Heart left ventricle (tissue), 16 donors: ENCODE measurements around the gene FUT3. TPM values are rescaled to one million over a fixed set of nuclear protein-coding genes. Genes with fewer than 3 reads are reported as not detected.

Experiments used
- ATAC-seq, 4 donors: fragments of 200-7000 bp; cut with Tn5 transposase; one replicate each; pipeline ENCODE4 v1.9.1; 2020 to 2022; ENCODE audit warnings: moderate library complexity in 4 of 4, mild to moderate bottlenecking in 3 of 4, moderate number of reproducible peaks in 1 of 4
- DNase-seq, 5 donors: peaks; one replicate each; pipeline ENCODE4 v3.0.0-alpha.2; 2020
- H3K27ac ChIP-seq, 12 donors: fragments of 200-600 bp; sonication (generic) in 4 of 12; one replicate each; pipeline versions ENCODE4 v1.5.0 to v1.8.0; 2016 to 2022; ENCODE audit warnings: mild to moderate bottlenecking in 2 of 12
- H3K27me3 ChIP-seq, 9 donors: fragments of 200-600 bp; sonication (generic) in 2 of 9; one replicate each; pipeline versions ENCODE4 v1.5.1 to v1.8.0; 2016 to 2022; ENCODE audit warnings: mild to moderate bottlenecking in 3 of 9
- H3K36me3 ChIP-seq, 9 donors: fragments of 200-600 bp; sonication (generic) in 2 of 9; one replicate each; pipeline versions ENCODE4 v1.5.0 to v1.8.0; 2018 to 2022; ENCODE audit warnings: mild to moderate bottlenecking in 2 of 9
- H3K4me1 ChIP-seq, 12 donors: fragments of 200-600 bp; sonication (generic) in 4 of 12; one replicate each; pipeline versions ENCODE4 v1.5.0 to v1.8.0; 2016 to 2022; ENCODE audit warnings: mild to moderate bottlenecking in 3 of 12
- H3K4me3 ChIP-seq, 12 donors: fragments of 200-600 bp; sonication (generic) in 4 of 12; one replicate each; pipeline versions ENCODE4 v1.5.0 to v1.8.0; 2017 to 2022; ENCODE audit warnings: mild to moderate bottlenecking in 9 of 12, moderate library complexity in 4 of 12
- H3K9me3 ChIP-seq, 12 donors: fragments of 200-600 bp; sonication (generic) in 4 of 12; one replicate each; pipeline versions ENCODE4 v1.5.0 to v1.8.0; 2016 to 2022; ENCODE audit warnings: mild to moderate bottlenecking in 1 of 12
- POLR2A ChIP-seq, 2 donors: fragments of 450-650 bp; IDR thresholded peaks; one replicate each; pipeline ENCODE4 v1.6.1; 2017; ENCODE audit warnings: antibody characterized with exemption in 2 of 2, mild to moderate bottlenecking in 2 of 2, moderate library complexity in 2 of 2
- WGBS, 4 donors: extraction: QIAGEN DNeasy Blood & Tissue Kit in 2 of 4; methylation state at CpG; one replicate each; pipeline versions ENCODE4 v1.1.5 to v1.1.7; 2013 to 2018; 5-methylcytosine and 5-hydroxymethylcytosine counted together
- intact Hi-C, 10 donors: fragments of 100-400 bp; cut with DNase I; formaldehyde crosslinking; loops; one replicate each; pipeline versions ENCODE4 v1.11.1 to v1.14.2; 2022
- polyA plus RNA-seq, 2 donors: library from polyadenylated mRNA; stranded (reverse); fragments of 200-250 nt; gene quantifications; one replicate each; pipeline ENCODE4 v1.2.3, GENCODE V29; 2013
- total RNA-seq, 9 donors: library from RNA; depleted of rRNA in 2 of 9; stranded (reverse); fragments of >200 nt in 2 of 9; fragmentation: NEBNext Ultra II Directional in 3 of 9; extraction: Animal tissue kit (Norgen Biotek cat#: 25700) in 3 of 9; gene quantifications; one replicate each; pipeline versions ENCODE4 v1.1.0 to v1.2.4, GENCODE V29; 2016 to 2023
- TF ChIP-seq, protein P1 (sequence below), 12 donors: fragments of 200-600 bp; sonication (generic) in 4 of 12; IDR thresholded peaks; one replicate each; pipeline versions ENCODE4 v1.5.0 to v1.8.0; 2018 to 2022; ENCODE audit warnings: antibody characterized with exemption in 12 of 12, mild to moderate bottlenecking in 5 of 12
- donor health status: ischemic (EF 13 %, LVEDD 7.1; RV severe dilation, severe dysfunction).
- donor health status: healthy with polysubstance abuse.
- donor health status: DM: no; HTN: yes; CAD: no.
- donor health status: DM: no; HTN: no; CAD: no.
- donor health status: ischemic (EF 25% LVEDD 6.9; RV normal size, moderate dysfunction).
- donor health status: ischemic (EF 25% LVEDD 5.7; RV mildly dilated, moderate dysfunction).
- donor health status: healthy.
- donor health status: DM: yes; HTN: yes; CAD: no.
- donor health status: ischemic (EF 35%, LVEDD 5.7; RV mildly dilated, moderate dysfunction).
- donor health status: nonischemic (EF 11% LVEDD 7.7; RV severe dilation, severe dysfunction).
- donor health status: DM: yes; HTN: yes; CAD: no.
- donor health status: PGD.
- donor health status: ischemic (EF 29% LVEDD 5.4; RV normal size, mild dysfunction).
- donor health status: nonischemic (EF 23%, LVEDD 6.1; RV moderate dilation, normal function).

The FUT3 gene
- total and polyA plus RNA-seq, 11 donors, result 0.07 TPM; not detected in 10

- H3K4me1 ChIP-seq, result peaks cover 0 to 10% (median 0%) of the 10 kb centered on the region in 12 donors
- DNase-seq (no peak), ATAC-seq (no peak)
- H3K9me3 ChIP-seq, result no peaks in the 10 kb centered on the region
- H3K4me3 ChIP-seq, result no peak overlapping the region
- WGBS, 4 donors, result 79 to 85% (median 82%) methylated on average over 10 of the region's 10 CpGs
- no peak overlapping the region for H3K27ac ChIP-seq
- H3K36me3 ChIP-seq, result no peaks in the 10 kb centered on the region
- intact Hi-C loops, result loop anchor here in 7 of 10 donors (5.0 to 10.0 kb wide), 5 partner anchors 83 to 215 kb away; partner anchors contain the start of gene RANBP3 (in 1 of the 7)
- H3K27me3 ChIP-seq, result peaks cover 0 to 14% (median 3%) of the 10 kb centered on the region in 9 donors
- TF ChIP-seq, protein P1, sequence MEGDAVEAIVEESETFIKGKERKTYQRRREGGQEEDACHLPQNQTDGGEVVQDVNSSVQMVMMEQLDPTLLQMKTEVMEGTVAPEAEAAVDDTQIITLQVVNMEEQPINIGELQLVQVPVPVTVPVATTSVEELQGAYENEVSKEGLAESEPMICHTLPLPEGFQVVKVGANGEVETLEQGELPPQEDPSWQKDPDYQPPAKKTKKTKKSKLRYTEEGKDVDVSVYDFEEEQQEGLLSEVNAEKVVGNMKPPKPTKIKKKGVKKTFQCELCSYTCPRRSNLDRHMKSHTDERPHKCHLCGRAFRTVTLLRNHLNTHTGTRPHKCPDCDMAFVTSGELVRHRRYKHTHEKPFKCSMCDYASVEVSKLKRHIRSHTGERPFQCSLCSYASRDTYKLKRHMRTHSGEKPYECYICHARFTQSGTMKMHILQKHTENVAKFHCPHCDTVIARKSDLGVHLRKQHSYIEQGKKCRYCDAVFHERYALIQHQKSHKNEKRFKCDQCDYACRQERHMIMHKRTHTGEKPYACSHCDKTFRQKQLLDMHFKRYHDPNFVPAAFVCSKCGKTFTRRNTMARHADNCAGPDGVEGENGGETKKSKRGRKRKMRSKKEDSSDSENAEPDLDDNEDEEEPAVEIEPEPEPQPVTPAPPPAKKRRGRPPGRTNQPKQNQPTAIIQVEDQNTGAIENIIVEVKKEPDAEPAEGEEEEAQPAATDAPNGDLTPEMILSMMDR (IDR thresholded peaks at IDR 0.05), result no peak
- TF ChIP-seq POLR2A (IDR thresholded peaks at IDR 0.05), result no peak
These were observed 41.8 kb downstream of the FUT3 start for GRCh38 chr19:5809469-5809868.

DNA sequence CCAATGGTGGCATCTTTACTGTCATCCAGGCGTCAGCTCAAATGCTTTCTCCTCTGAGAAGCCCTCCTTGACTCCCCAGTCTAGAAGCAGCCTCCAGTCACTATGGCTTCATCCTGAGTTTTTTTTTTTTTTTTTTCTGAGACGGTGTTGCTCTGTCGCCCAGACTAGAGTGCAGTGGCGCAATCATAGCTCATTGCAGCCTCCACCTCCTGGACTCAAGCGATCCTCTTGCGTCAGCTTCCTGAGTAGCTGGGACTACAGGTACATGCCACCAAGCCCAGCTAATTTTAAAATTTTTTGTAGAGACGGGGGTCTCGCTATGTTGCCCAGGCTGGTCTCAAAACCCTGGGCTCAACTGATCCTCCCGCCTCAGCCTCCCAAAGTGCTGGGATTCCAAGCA is 42.2 kb downstream of the FUT3 start:
- DNase-seq (no peak), ATAC-seq (no peak)
- WGBS, 4 donors, result 88 to 92% (median 89%) methylated on average over 9 of the region's 9 CpGs
- H3K27ac ChIP-seq, result no peak overlapping the region
- intact Hi-C loops, result loop anchor here in 7 of 10 donors (5.0 to 10.0 kb wide), 5 partner anchors 83 to 216 kb away; partner anchors contain the start of gene RANBP3 (in 1 of the 7)
- H3K27me3 ChIP-seq, result peaks cover 0 to 18% (median 7%) of the 10 kb centered on the region in 9 donors
- no peak overlapping the region for H3K4me3 ChIP-seq
- H3K36me3 ChIP-seq, result no peaks in the 10 kb centered on the region
- H3K9me3 ChIP-seq, result no peaks in the 10 kb centered on the region
- peaks cover 0 to 14% (median 0%) of the 10 kb centered on the region in 12 donors for H3K4me1 ChIP-seq
- TF ChIP-seq, protein P1 (IDR thresholded peaks at IDR 0.05), result no peak
- TF ChIP-seq POLR2A (IDR thresholded peaks at IDR 0.05), result no peak

- peaks cover 0 to 26% (median 15%) of the 10 kb centered on the region in 9 donors for H3K27me3 ChIP-seq
- intact Hi-C loops, result loop anchor here in 7 of 10 donors (5.0 to 10.0 kb wide), 5 partner anchors 84 to 217 kb away; partner anchors contain the start of gene RANBP3 (in 1 of the 7)
- H3K9me3 ChIP-seq, result no peaks in the 10 kb centered on the region
- 77 to 84% (median 81%) methylated on average over 20 to 21 of the region's 21 CpGs for WGBS, 4 donors
- ATAC-seq (no peak), DNase-seq (no peak)
- H3K4me1 ChIP-seq, result peaks cover 0 to 22% (median 6%) of the 10 kb centered on the region in 12 donors
- no peak overlapping the region for H3K4me3 ChIP-seq
- no peak for TF ChIP-seq POLR2A (IDR thresholded peaks at IDR 0.05)
- TF ChIP-seq, protein P1 (IDR thresholded peaks at IDR 0.05), result no peak
- H3K36me3 ChIP-seq, result no peaks in the 10 kb centered on the region
- H3K27ac ChIP-seq, result no peak overlapping the region
These were observed 43.0 kb downstream of the FUT3 start for GRCh38 chr19:5808120-5808816.

DNA sequence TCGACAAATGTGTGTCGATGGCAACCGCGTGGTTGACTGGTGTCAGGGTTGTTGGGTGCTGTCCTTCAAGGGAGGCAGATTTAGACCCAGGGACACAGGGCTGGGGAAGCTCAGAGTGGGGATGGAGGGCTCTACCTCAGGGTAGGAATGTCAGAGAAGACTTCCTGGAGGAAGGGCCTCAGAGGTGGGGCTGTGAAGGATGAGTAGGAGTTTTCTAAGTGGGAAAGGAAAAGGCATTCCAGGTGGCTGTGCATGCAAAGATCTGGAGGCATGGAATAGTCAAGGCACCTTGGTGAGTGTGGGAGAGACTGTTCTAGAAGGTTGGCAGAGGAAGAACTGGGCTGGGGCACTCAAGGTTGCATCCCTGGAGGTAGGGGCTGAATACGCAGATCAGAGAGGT is 44.3 kb downstream of the FUT3 start:
- H3K4me1 ChIP-seq, result peaks cover 0 to 27% (median 8%) of the 10 kb centered on the region in 12 donors
- H3K9me3 ChIP-seq, result no peaks in the 10 kb centered on the region
- ATAC-seq, result no peak
- H3K36me3 ChIP-seq, result no peaks in the 10 kb centered on the region
- intact Hi-C loops, result loop anchor here in 8 of 10 donors (2.0 to 10.0 kb wide), 8 partner anchors 20 to 218 kb away; partner anchors contain the start of gene RANBP3 (in 1 of the 8)
- H3K27me3 ChIP-seq, result peaks cover 5 to 36% (median 18%) of the 10 kb centered on the region in 9 donors
- no peak overlapping the region for H3K4me3 ChIP-seq
- TF ChIP-seq, protein P1 (IDR thresholded peaks at IDR 0.05), result no peak
- TF ChIP-seq POLR2A (IDR thresholded peaks at IDR 0.05), result no peak
- WGBS, 4 donors, result 86 to 95% (median 91%) methylated on average over 5 of the region's 5 CpGs
- no peak for DNase-seq
- no peak overlapping the region for H3K27ac ChIP-seq
